Fibroblast of peridontal ligament (primary cell): ENCODE measurements around the gene TSPAN17.

Source experiments
- DNase-seq: peaks from one replicate; pipeline ENCODE4 v3.0.0-alpha.2; 2010; ENCODE audit errors: extremely low read depth

TSPAN17 gene

GRCh38 chr5:176621661-176622079 lies 25.6 kb upstream of the TSPAN17 start:
- no peak for DNase-seq

- DNase-seq = no peak
Measured at GRCh38 chr5:176624142-176624541, 23.1 kb upstream of the TSPAN17 start.

- DNase-seq = no peak
Measured at GRCh38 chr5:176624938-176625337, 22.3 kb upstream of the TSPAN17 start.

DNA sequence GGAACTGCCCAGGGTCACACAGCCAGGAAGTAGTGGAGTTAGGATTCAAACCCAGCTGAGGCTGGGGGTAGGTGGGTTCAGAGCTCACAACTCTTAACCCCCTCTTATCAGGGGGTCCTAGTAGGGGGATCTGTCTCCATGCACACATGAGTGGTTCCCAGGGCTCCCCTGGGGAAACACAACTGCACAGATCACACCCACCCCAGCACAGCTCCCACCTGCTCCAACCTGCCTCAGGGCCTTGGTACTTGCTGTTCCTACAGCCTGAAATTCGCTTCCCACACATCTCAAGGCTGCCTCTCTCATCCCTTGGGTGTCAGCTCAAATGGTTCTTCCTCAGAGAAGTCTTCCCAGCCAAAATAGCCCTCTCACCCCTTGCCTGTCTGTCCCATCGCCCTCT lies 21.8 kb upstream of the TSPAN17 start:
- DNase-seq = no peak

DNA sequence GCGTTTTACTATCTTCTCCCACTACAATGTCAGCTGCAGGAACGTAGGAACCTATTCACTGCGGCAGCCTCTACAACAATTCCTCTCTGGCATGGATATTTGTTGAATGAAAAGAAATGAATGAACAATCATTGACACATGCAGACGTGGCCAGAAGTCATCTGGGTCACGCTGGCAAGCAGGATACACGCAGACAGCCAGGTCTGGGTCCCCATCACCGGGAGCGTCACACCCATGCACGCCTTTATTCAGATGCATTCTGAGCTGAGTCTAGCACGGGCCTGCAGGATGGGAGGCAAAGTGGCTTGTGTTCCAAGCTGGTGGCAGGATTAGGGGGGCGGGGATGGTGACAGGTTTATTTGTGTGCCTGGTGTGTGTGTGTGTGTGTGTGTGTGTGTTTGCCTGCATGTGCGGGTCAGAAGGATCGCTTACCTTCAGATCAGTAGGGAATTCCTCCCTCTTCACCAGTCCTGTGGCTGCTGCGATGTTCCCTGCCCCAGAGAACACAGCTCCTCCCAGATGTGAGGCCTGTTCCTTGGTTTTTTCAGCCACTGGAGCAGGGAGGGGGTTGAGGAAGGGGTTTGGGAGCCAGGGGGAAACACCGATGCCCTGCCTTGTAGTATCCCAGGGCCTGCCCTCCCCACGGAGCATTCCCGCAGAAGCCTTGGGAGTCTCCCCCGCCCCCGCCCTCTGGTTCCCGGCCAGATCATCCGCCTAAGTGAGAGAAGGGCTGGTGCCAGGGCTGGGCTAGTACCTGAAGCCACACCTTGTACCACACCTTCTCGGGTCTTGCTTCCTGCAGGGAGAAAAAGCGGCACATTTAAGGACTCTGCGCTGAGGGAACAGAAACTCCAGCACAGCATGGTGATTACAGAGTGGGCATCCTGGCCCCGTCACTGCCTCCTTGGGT lies 21.1 kb upstream of the TSPAN17 start:
- DNase-seq = no peak

GRCh38 chr5:176626876-176627236 lies 20.4 kb upstream of the TSPAN17 start:
- no peak for DNase-seq

GRCh38 chr5:176627582-176627981 lies 19.7 kb upstream of the TSPAN17 start:
- no peak for DNase-seq

GRCh38 chr5:176628406-176629228 lies 18.7 kb upstream of the TSPAN17 start:
- no peak for DNase-seq

- no peak for DNase-seq
Measured at GRCh38 chr5:176629317-176629852, 17.9 kb upstream of the TSPAN17 start.

DNA sequence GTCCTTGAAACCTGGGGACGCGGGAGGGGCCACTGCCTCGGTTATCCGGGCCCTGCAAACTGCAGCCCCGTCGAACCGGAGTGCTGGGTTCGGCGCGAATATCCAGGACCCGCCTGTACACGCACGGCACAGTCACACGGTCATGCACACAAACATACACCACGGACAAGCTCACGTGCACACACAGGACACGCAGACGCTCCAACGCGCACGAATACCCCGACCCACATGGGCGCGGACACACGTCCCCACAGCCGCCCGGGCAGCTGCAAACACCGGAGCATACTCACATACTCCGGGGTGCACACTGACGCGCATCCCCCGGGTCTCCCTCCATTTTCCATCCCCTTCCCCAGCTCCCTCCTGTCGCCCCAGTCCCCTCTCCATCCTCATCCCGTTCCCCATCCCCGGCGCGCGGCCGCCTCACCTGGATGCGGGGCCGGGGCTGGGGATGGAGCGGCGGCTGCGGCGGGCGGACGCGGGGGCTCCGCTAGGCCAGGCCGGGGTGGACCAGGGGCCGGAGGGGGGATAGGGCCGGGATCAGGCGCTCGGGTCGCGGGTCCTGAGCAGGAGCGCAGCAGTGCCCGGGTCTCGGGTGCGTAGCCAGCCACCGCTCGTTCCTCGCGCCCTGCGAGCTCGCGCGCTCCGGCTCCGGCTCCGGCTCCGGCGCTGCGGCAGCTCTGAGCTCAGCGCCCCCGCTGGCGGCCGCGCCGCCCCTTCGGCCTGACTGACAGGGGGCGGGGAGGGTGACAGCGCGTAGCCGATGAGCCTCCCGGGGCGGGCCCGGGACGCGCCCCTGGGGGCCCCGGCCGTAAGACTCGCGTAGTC lies 17.2 kb upstream of the TSPAN17 start, which contains the start of the genes EIF4E1B and SNCB:
Gene EIF4E1B (plus strand): TSS at position 823 of the 828 bp plus-strand sequence. CDS start 12,113 bp downstream, outside the sequence.
Gene SNCB (minus strand): TSS at position 682 of the 828 bp plus-strand sequence. CDS start 880 bp downstream, outside the sequence.
- no peak for DNase-seq

DNA sequence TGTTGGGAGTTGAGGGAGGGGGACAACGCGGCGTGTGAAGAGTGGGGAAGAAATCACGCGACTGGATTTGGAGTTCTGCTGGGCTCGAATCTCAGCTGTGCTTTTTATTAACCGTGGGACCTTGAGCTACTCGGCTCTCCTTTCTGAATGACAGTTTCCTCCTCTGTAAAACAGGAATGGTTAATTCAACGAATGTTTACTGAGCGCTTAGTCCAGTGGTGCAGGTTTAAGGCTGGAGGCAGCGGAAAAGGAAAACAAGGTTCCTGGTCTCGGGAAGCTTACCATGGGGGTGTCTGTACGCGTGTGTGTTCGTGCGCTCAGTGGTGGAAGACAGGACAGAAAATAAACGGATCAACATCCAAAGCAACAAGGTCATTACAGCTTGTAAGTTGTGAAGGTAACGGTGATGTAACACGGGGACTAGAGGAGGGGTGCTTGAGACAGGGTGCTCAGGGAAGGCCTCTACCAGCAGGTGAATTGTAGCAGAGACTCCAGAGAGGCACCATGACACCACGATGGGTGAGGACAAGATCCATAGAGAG lies 16.5 kb upstream of the TSPAN17 start:
- DNase-seq = no peak

GRCh38 chr5:176631383-176632200 lies 15.7 kb upstream of the TSPAN17 start:
- DNase-seq = no peak

DNA sequence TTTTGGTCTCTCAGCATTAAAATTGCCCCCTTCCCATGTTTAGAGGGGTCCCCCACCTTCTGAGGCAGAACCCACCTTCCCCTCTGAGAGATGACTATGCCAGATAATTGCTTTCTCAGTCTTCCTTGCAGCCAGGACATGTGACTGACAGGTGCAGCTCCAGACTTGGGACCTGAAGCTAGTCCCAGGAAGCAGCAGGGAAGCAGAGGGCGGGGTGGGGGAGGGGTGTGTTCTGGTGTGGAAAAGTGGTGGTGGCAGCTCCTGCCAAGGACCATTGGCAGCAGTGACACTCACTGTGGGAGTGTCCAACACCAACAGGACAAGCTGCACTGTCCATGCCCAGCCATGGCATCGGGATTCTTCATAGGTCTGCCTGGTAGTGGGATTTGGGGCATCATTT lies 14.5 kb upstream of the TSPAN17 start:
- no peak for DNase-seq

DNA sequence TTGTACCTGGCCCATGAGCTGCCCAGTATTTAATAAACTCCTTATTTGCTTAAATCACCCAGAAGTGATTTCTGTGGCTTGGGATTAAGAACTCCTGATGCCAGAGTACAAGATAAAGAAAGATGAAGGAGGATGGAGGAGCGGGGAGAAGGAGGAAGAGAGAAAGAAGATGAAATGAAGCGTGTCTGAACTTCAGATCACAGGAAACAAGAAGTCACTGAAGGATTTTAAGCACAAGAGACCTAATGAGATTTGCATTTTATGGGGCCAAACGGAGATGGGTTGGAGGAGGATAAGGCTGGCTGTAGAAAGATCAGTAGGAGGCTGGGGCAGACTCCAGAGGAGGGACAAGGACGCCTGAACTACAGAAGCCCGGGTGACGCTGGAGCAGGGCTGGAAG lies 13.7 kb upstream of the TSPAN17 start:
- DNase-seq = no peak

GRCh38 chr5:176636426-176636825 lies 10.9 kb upstream of the TSPAN17 start:
- no peak for DNase-seq

GRCh38 chr5:176637556-176637955 lies 9.7 kb upstream of the TSPAN17 start:
- DNase-seq = no peak

- no peak for DNase-seq
Measured at GRCh38 chr5:176638437-176638836, 8.8 kb upstream of the TSPAN17 start.

DNA sequence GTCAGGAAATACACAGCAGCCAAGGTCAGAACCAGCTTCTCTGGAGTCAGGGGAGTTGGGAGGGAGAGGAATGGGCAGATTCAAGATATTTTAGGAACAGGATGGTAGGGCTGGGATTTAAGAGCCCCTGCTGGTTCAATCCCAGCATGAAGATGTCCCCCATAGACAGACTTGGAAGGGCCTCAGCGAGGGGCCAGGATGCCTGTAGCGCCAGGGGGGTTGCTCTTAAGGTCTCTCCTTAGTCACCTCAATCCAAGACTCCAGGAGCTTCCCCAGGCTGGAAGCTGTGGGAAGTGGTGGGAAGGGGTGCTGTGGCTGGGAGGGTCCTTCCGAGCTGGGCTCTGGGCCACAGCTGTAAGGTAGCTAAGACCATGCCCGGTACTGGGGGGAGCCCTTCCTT lies 8.1 kb upstream of the TSPAN17 start:
- no peak for DNase-seq

GRCh38 chr5:176639981-176640380 lies 7.3 kb upstream of the TSPAN17 start:
- DNase-seq = peak; percentile 75

DNA sequence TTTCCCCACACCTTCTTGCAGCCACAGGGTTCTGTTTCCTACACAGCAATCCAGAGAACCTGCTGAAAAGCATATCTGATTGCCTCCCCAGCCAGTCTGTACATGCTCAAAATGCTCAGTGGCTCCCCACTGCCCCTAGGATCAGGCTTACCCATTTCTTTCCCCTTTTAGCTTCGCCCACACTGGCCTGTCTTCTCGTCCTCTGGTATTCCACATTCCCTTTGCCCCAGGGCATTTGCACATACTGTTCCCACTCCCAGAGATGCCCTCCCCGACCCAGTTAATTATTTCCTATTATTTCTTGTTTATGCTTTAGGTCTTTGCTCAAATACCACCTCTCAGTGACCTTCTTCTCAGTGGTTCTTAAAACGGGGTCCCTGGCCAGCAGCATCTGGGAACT lies 6.7 kb upstream of the TSPAN17 start:
- DNase-seq = no peak
